Kidney (tissue), 22 donors: ENCODE measurements around the gene CCNT1. TPM values are rescaled to one million over a fixed set of nuclear protein-coding genes. Genes with fewer than 3 reads are reported as not detected.

Source experiments
- DNase-seq, 5 donors: peaks; one replicate each; pipeline ENCODE4 v3.0.0-alpha.2; 2013 to 2020
- FAIRE-seq: peaks from 2 replicates; lab custom pipeline; 2012; peaks lifted over from hg19 to GRCh38; lab: Jason Lieb, UNC
- H3K27ac ChIP-seq, 2 donors: one replicate each; pipeline ENCODE4 v1.7.0; 2013; ENCODE audit warnings: low read depth in 2 of 2, low read length in 2 of 2, inconsistent platforms in 1 of 2
- H3K27me3 ChIP-seq: one replicate; pipeline ENCODE4 v1.7.1; 2013; ENCODE audit warnings: low read length, inconsistent platforms; ENCODE audit not compliant: control insufficient read depth, insufficient read depth
- H3K36me3 ChIP-seq, 3 donors: one replicate each; pipeline versions ENCODE4 v1.7.0 to v1.7.1; 2013; ENCODE audit warnings: low read length in 3 of 3, control low read depth in 1 of 3, inconsistent platforms in 1 of 3; ENCODE audit not compliant: insufficient read depth in 3 of 3, control insufficient read depth in 2 of 3
- H3K4me1 ChIP-seq, 3 donors: one replicate each; pipeline versions ENCODE4 v1.7.0 to v1.7.1; 2013; ENCODE audit warnings: low read length in 3 of 3, inconsistent platforms in 1 of 3, low read depth in 1 of 3; ENCODE audit not compliant: control insufficient read depth in 2 of 3, insufficient read depth in 2 of 3
- H3K4me3 ChIP-seq, 3 donors: one replicate each; pipeline versions ENCODE4 v1.7.0 to v1.8.1; 2013; ENCODE audit warnings: low read length in 3 of 3, control low read depth in 1 of 3, inconsistent platforms in 1 of 3
- H3K9ac ChIP-seq, 3 donors: one replicate each; pipeline versions ENCODE4 v1.7.0 to v1.7.1; 2013; ENCODE audit warnings: low read length in 3 of 3, control low read depth in 1 of 3, inconsistent platforms in 1 of 3
- H3K9me3 ChIP-seq, 3 donors: one replicate each; pipeline versions ENCODE4 v1.7.0 to v1.7.1; 2013; ENCODE audit warnings: low read length in 3 of 3, control low read depth in 1 of 3, inconsistent platforms in 1 of 3; ENCODE audit not compliant: control insufficient read depth in 2 of 3, insufficient read depth in 1 of 3
- intact Hi-C: fragments of 100-400 bp; cut with DNase I; formaldehyde crosslinking; loops from one replicate; pipeline ENCODE4 v1.11.1; 2022
- long read RNA-seq, 10 donors: library from polyadenylated mRNA in 1 of 10; unstranded in 1 of 10; transcript quantifications; one replicate each; pipeline ENCODE4 v2.0.0 and lab custom pipeline, GENCODE V29; 2021 to 2026
- polyA plus RNA-seq: library from polyadenylated mRNA; stranded (reverse); fragments of 350-450 nt; fragmentation: Illumina TruSeq; extraction: RNeasy Lipid Tissue Mini Kit (QIAGEN cat#74804); gene quantifications from one replicate; pipeline ENCODE4 v1.2.3, GENCODE V29; 2014; ENCODE audit warnings: low read depth, low replicate concordance; ENCODE audit not compliant: insufficient read depth
- total RNA-seq: library from RNA; stranded (reverse); fragmentation: NEBNext Ultra II Directional; extraction: Animal tissue kit (Norgen Biotek cat#: 25700); gene quantifications from one replicate; pipeline ENCODE4 v1.2.1, GENCODE V29; 2021
- TF ChIP-seq, protein P1 (sequence below): IDR thresholded peaks from 3 replicates; pipeline ENCODE4 v1.5.1; 2012; ENCODE audit warnings: mild to moderate bottlenecking, moderate library complexity, borderline replicate concordance; ENCODE audit not compliant: insufficient read depth; ENCODE audit errors: extremely low read depth
- donor health status: control.
- donor health status: control.
- donor health status: control.
- donor health status: control.
- donor health status: control.
- donor health status: DM: yes; HTN: yes; CAD: no.
- donor health status: Normal renal cell carcinoma (clear cell type).

The CCNT1 gene
- total RNA-seq (39.4 TPM), polyA plus RNA-seq (4.1 TPM)
- long read RNA-seq, donor 1, full-length matches to known transcripts = 4 of 10 reads
- long read RNA-seq, donor 1, partial matches to known transcripts = 6 of 10 reads
- long read RNA-seq, donor 1, other reads (novel, unspliced or antisense) = 0 of 10 reads
- long read RNA-seq, donor 2, full-length matches to known transcripts = 4 of 4 reads
- long read RNA-seq, donor 2, partial matches to known transcripts = 0 of 4 reads
- long read RNA-seq, donor 2, other reads (novel, unspliced or antisense) = 0 of 4 reads
- long read RNA-seq, donor 3, full-length matches to known transcripts = 8 of 8 reads
- long read RNA-seq, donor 3, partial matches to known transcripts = 0 of 8 reads
- long read RNA-seq, donor 3, other reads (novel, unspliced or antisense) = 0 of 8 reads
- long read RNA-seq, donor 4, full-length matches to known transcripts = 12 of 12 reads
- long read RNA-seq, donor 4, partial matches to known transcripts = 0 of 12 reads
- long read RNA-seq, donor 4, other reads (novel, unspliced or antisense) = 0 of 12 reads
- long read RNA-seq, donor 5 = 0 reads
- long read RNA-seq, donor 6, full-length matches to known transcripts = 8 of 8 reads
- long read RNA-seq, donor 6, partial matches to known transcripts = 0 of 8 reads
- long read RNA-seq, donor 6, other reads (novel, unspliced or antisense) = 0 of 8 reads
- long read RNA-seq, donor 7, full-length matches to known transcripts = 2 of 7 reads
- long read RNA-seq, donor 7, partial matches to known transcripts = 1 of 7 reads
- long read RNA-seq, donor 7, other reads (novel, unspliced or antisense) = 4 of 7 reads
- long read RNA-seq, donor 8, full-length matches to known transcripts = 7 of 7 reads
- long read RNA-seq, donor 8, partial matches to known transcripts = 0 of 7 reads
- long read RNA-seq, donor 8, other reads (novel, unspliced or antisense) = 0 of 7 reads
- long read RNA-seq, donor 9, full-length matches to known transcripts = 4 of 4 reads
- long read RNA-seq, donor 9, partial matches to known transcripts = 0 of 4 reads
- long read RNA-seq, donor 9, other reads (novel, unspliced or antisense) = 0 of 4 reads
- long read RNA-seq, donor 10, full-length matches to known transcripts = 8 of 8 reads
- long read RNA-seq, donor 10, partial matches to known transcripts = 0 of 8 reads
- long read RNA-seq, donor 10, other reads (novel, unspliced or antisense) = 0 of 8 reads

- Histone ChIP-seq H3K27ac (peak within 1 kb of the TSS; percentile 95 to 96), H3K4me3 (peak within 1 kb of the TSS; percentile 88 to 93 (median 90)), H3K4me1 (peaks cover 5 to 8% (median 5%) of the 10 kb centered on the region in 3 donors), H3K9ac (peak within 1 kb of the TSS; percentile 86 to 97 (median 92)), H3K36me3 (peaks cover 2 to 6% (median 3%) of the 10 kb centered on the region in 3 donors), H3K27me3 (no peaks in the 10 kb centered on the region), H3K9me3 (no peaks in the 10 kb centered on the region)
- TF ChIP-seq, protein P1, sequence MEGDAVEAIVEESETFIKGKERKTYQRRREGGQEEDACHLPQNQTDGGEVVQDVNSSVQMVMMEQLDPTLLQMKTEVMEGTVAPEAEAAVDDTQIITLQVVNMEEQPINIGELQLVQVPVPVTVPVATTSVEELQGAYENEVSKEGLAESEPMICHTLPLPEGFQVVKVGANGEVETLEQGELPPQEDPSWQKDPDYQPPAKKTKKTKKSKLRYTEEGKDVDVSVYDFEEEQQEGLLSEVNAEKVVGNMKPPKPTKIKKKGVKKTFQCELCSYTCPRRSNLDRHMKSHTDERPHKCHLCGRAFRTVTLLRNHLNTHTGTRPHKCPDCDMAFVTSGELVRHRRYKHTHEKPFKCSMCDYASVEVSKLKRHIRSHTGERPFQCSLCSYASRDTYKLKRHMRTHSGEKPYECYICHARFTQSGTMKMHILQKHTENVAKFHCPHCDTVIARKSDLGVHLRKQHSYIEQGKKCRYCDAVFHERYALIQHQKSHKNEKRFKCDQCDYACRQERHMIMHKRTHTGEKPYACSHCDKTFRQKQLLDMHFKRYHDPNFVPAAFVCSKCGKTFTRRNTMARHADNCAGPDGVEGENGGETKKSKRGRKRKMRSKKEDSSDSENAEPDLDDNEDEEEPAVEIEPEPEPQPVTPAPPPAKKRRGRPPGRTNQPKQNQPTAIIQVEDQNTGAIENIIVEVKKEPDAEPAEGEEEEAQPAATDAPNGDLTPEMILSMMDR = peak; percentile 13
- DNase-seq (peak; percentile 99 to 100 (median 100)), FAIRE-seq (peak; percentile 73)
- intact Hi-C loops = no loop called here
Observed at GRCh38 chr12:48716493-48717251, at the start of gene CCNT1. CCNT1 (minus strand) TSS chr12:48716707; CDS start chr12:48716675, 32 bp downstream.

DNA sequence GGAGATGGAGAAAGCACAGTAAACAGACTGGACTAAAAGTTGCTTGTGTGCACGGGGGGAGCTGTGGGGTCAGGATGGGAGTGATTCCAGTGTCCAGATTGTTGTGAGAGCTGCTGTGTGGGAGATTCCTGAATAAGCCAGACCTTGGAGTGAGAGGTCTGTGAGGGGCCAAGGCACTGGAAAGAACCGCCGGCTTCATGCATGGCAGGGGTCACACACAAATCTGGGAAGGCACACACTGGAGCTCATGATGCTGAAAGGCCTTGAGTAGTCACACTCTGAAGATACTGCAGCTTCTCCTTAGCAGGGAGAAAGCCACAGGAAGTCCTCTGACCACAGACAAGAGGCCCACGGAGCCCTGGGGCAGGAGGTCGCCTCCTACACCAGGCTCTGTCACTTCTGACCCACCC lies 49.3 kb upstream of the CCNT1 start:
- peaks cover 0 to 4% (median 0%) of the 10 kb centered on the region in 3 donors for H3K4me1 ChIP-seq
- H3K27ac ChIP-seq = no peak overlapping the region
- intact Hi-C loops = no loop called here
- no peaks in the 10 kb centered on the region for H3K9me3 ChIP-seq
- H3K36me3 ChIP-seq = peaks cover 2 to 26% (median 17%) of the 10 kb centered on the region in 3 donors
- no peak overlapping the region for H3K4me3 ChIP-seq
- H3K27me3 ChIP-seq = no peaks in the 10 kb centered on the region
- TF ChIP-seq, protein P1 = no peak
- DNase-seq = peak in 4 of 5 donors; percentile 25 to 89 (median 50)
- H3K9ac ChIP-seq = no peak overlapping the region
- no peak for FAIRE-seq

DNA sequence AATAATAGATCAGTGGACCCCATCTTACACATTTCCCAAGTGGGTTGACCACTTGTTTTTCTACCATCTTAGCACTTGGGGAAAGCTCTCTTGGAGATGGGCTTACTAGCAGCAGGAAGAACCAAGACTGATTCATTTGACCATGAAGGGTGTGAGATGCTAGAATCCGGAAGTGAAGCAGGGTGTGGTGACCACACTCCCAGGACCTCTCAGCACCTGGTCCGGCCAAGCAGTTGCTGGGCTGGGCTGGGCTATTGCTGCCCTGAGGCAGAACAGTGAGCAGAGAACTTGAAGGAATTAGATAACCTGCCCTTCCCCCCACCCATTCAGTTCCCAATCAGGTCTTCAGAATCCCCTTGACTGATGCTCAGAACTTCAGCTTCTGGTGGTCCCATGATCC lies 48.0 kb upstream of the CCNT1 start:
- Histone ChIP-seq H3K36me3 (peaks cover 0 to 19% (median 14%) of the 10 kb centered on the region in 3 donors), H3K4me1 (peaks cover 0 to 4% (median 0%) of the 10 kb centered on the region in 3 donors), H3K9me3 (no peaks in the 10 kb centered on the region), H3K27ac (no peak overlapping the region), H3K9ac (no peak overlapping the region), H3K4me3 (no peak overlapping the region), H3K27me3 (no peaks in the 10 kb centered on the region)
- intact Hi-C loops = no loop called here
- TF ChIP-seq, protein P1 = no peak
- DNase-seq (no peak), FAIRE-seq (no peak)
